Stimulated activated CD4-positive, alpha-beta T cell treated with anti-CD3 and anti-CD28 coated beads, Interleukin-15, amount 100 ng/mL, for 48 hours (primary cell): ENCODE results near the gene SNRPB.

ENCODE experiments used
- DNase-seq, 2 donors: peaks; one replicate each; pipeline ENCODE4 v3.0.0-alpha.2; 2020; ENCODE audit warnings: low read depth in 2 of 2

Gene SNRPB

DNA sequence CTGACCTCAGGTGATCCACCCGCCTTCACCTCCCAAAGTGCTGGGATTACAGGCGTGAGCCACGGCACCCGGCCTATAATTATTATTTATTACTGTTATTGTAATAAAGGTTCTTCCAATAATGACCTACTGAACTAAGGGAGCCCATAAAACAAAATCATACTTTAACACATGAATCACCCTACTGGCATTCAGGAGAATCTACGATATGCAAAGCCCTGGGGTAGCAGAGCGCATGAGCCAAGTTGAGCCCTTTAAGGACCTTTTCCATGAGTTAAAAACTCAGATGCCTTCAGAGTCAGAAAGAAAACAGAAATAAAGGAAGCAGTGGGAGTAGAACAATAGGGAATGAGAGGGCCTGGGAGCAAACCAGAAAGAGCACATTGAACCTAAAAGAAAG lies 41.5 kb downstream of the SNRPB start:
- no peak for DNase-seq

DNA sequence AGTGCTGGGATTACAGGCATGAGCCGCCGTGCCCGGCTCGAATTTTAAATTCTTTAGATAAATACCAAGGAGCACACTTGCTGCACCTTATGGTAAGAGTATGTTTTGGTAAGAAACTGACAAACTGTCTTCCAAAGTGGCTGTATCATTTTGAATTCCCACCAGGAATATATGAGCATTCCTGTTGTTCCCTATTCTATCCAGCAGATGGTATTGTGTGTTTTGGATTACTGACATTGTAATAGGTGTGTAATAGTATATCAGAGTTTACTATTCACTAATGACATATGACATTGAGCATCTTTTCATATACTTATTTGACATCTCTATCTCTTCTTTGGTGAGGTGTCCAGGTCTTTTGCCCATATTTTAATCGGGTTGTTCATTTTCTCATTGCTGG lies 49.3 kb downstream of the SNRPB start:
- DNase-seq: no peak

DNA sequence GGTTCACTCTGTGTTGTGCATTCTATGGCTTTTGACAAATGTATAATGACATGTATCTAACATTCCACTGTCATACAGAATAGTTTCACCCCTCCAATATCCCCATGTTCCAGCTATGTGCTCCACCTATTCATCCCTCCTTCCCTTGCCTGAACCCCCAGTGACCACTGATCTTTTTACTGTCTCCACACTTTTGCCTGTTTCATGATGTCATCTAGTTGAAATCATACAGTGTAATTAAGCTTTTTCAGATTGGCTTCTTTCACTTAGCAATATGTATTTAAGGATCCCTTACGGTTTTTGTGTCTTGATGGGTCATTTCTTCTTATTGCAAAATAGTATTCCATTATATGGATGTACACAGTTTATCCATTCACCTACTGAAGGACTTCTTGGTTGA lies 50.1 kb downstream of the SNRPB start:
- no peak for DNase-seq

- no peak for DNase-seq
These were observed 52.2 kb downstream of the SNRPB start for GRCh38 chr20:2418388-2418787.

DNA sequence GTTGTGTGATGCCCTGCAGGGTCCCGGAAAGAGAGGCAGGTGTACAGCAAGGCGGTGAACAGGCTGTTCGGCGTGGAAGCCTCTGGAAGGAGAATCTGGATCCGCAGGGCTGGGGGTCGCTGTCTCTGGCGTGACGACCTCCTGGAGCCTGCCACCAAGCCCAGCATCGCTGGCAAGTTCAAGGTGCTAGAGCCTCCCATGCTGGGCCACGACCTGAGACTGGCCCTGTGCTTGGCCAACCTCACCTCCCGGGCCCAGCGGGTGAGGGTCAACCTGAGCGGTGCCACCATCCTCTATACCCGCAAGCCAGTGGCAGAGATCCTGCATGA lies 53.4 kb downstream of the SNRPB start:
- DNase-seq: no peak

DNA sequence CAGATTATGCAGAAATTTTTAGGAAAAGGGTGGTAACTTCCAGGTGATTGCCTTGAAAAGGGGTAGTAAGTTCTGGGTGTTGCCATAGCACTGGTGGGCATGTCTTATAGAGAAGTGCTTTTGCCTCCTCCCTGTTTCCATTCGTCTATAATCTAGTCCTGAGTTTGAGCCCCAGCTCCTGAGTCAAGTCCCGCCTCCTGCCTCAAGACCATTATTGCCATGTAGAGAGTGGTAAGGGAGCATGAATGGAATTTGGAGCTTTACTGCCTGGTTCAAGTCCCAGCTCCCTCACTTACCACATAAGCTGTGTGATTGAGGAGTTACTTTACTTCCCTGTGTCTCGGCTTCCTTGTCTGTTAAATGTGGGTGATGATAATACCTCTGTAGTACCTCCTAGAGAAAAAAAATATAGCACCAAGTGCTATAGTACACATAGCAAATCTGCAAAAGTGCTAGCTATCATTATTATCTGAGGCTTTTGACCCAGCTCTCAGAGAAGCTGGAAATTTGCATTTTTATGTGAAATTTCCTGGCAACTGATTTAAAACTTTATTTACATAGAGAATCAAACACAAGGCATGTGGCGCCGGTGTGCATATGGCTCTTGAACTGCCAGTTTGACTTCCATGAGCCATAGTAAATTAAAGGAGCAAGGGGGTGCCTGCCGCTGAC lies 53.9 kb downstream of the SNRPB start:
- DNase-seq: no peak
